ENCODE results near the gene MYO5A.
"Not testable (repeated sequence)": the region's sequence is repeated elsewhere in the genome, so short reads cannot be mapped to it uniquely, and the experiment has no call there.

MYO5A gene

GRCh38 chr15:52503788-52504496 lies 24.7 kb downstream of the MYO5A start:
- no peak for DNase-seq
- no peak for TF ChIP-seq GATA1 (IDR thresholded peaks at IDR 0.05; ENCODE audit: low read depth, low read length)
- no peak for TF ChIP-seq POLR2A (IDR thresholded peaks at IDR 0.05; ENCODE audit: low read length)

GRCh38 chr15:52502608-52503007 lies 26.1 kb downstream of the MYO5A start:
- TF ChIP-seq POLR2A (IDR thresholded peaks at IDR 0.05; ENCODE audit: low read length): no peak
- TF ChIP-seq GATA1 (IDR thresholded peaks at IDR 0.05; ENCODE audit: low read depth, low read length): no peak
- DNase-seq: no peak

- DNase-seq: no peak
- TF ChIP-seq POLR2A (IDR thresholded peaks at IDR 0.05; ENCODE audit: low read length): no peak
- no peak for TF ChIP-seq GATA1 (IDR thresholded peaks at IDR 0.05; ENCODE audit: low read depth, low read length)
Measured at GRCh38 chr15:52499506-52499905, 29.2 kb downstream of the MYO5A start.

GRCh38 chr15:52498706-52499105 lies 30.0 kb downstream of the MYO5A start:
- TF ChIP-seq POLR2A (IDR thresholded peaks at IDR 0.05; ENCODE audit: low read length): no peak
- no peak for TF ChIP-seq GATA1 (IDR thresholded peaks at IDR 0.05; ENCODE audit: low read depth, low read length)

GRCh38 chr15:52496776-52497470 lies 31.8 kb downstream of the MYO5A start:
- DNase-seq: peak in 1 of 2 experiments; percentile 24
- TF ChIP-seq GATA1 (IDR thresholded peaks at IDR 0.05; ENCODE audit: low read depth, low read length) (no peak), POLR2A (IDR thresholded peaks at IDR 0.05; ENCODE audit: low read length) (no peak)

More at GRCh38 chr15:52498706-52499105, 30.0 kb downstream of the MYO5A start:
- no peak for DNase-seq

- TF ChIP-seq GATA1 (IDR thresholded peaks at IDR 0.05; ENCODE audit: low read depth, low read length) (no peak), POLR2A (IDR thresholded peaks at IDR 0.05; ENCODE audit: low read length) (no peak)
- no peak for DNase-seq
Measured at GRCh38 chr15:52496175-52496574, 32.5 kb downstream of the MYO5A start.

GRCh38 chr15:52495125-52495524 lies 33.6 kb downstream of the MYO5A start:
- no peak for TF ChIP-seq POLR2A (IDR thresholded peaks at IDR 0.05; ENCODE audit: low read length)
- TF ChIP-seq GATA1 (IDR thresholded peaks at IDR 0.05; ENCODE audit: low read depth, low read length): no peak
- DNase-seq: no peak

- TF ChIP-seq POLR2A (IDR thresholded peaks at IDR 0.05; ENCODE audit: low read length): no peak
- no peak for TF ChIP-seq GATA1 (IDR thresholded peaks at IDR 0.05; ENCODE audit: low read depth, low read length)
- DNase-seq: no peak
Measured at GRCh38 chr15:52493968-52494367, 34.7 kb downstream of the MYO5A start.

- TF ChIP-seq GATA1 (IDR thresholded peaks at IDR 0.05; ENCODE audit: low read depth, low read length): no peak
- no peak for TF ChIP-seq POLR2A (IDR thresholded peaks at IDR 0.05; ENCODE audit: low read length)
- DNase-seq: no peak
Measured at GRCh38 chr15:52492132-52492531, 36.5 kb downstream of the MYO5A start.

- no peak for DNase-seq
- TF ChIP-seq GATA1 (IDR thresholded peaks at IDR 0.05; ENCODE audit: low read depth, low read length) (no peak), POLR2A (IDR thresholded peaks at IDR 0.05; ENCODE audit: low read length) (no peak)
Measured at GRCh38 chr15:52491472-52491871, 37.2 kb downstream of the MYO5A start.

- DNase-seq: not testable (repeated sequence)
Measured at GRCh38 chr15:52489430-52489829, 39.2 kb downstream of the MYO5A start.

- TF ChIP-seq GATA1 (IDR thresholded peaks at IDR 0.05; ENCODE audit: low read depth, low read length) (no peak), POLR2A (IDR thresholded peaks at IDR 0.05; ENCODE audit: low read length) (no peak)
- no peak for DNase-seq
Measured at GRCh38 chr15:52488830-52489229, 39.9 kb downstream of the MYO5A start.

GRCh38 chr15:52486003-52486996 lies 42.4 kb downstream of the MYO5A start:
- no peak for DNase-seq
- TF ChIP-seq GATA1 (IDR thresholded peaks at IDR 0.05; ENCODE audit: low read depth, low read length) (no peak), POLR2A (IDR thresholded peaks at IDR 0.05; ENCODE audit: low read length) (no peak)

GRCh38 chr15:52485290-52485689 lies 43.4 kb downstream of the MYO5A start:
- no peak for TF ChIP-seq GATA1 (IDR thresholded peaks at IDR 0.05; ENCODE audit: low read depth, low read length)
- TF ChIP-seq POLR2A (IDR thresholded peaks at IDR 0.05; ENCODE audit: low read length): no peak
- DNase-seq: peak in 1 of 2 experiments; percentile 7

All from erythroblast (primary cell).